Measurements from ENCODE around the gene ERMP1.

- TF ChIP-seq EZH2 (IDR thresholded peaks at IDR 0.05; ENCODE audit: borderline replicate concordance, low read length) (no peak), CTCF (IDR thresholded peaks at IDR 0.05; ENCODE audit: low read length) (no peak)
These were observed 14.3 kb downstream of the ERMP1 start for GRCh38 chr9:5818424-5819142.
